Common myeloid progenitor, CD34-positive (primary cell): ENCODE results near the gene DOK4. TPM values are rescaled to one million over a fixed set of nuclear protein-coding genes. Genes with fewer than 3 reads are reported as not detected.

Experiments
- CTCF ChIA-PET: fragments of 350-600 bp; sonication (Branson Sonifier 250); formaldehyde crosslinking; loops from one replicate; lab custom pipeline; 2021; ENCODE audit warnings: antibody characterized with exemption; lab: Charles Lee
- POLR2A ChIA-PET: fragments of 350-600 bp; sonication (Branson Sonifier 250); formaldehyde crosslinking; loops from one replicate; lab custom pipeline; 2021; ENCODE audit warnings: antibody characterized with exemption; lab: Charles Lee
- DNase-seq, 3 donors: peaks; one replicate each; pipeline versions ENCODE4 v3.0.0 to v3.0.0-alpha.2; 2013
- H3K27ac ChIP-seq, 2 experiments: 1 replicate in 1 of 2; 2 replicates in 1 of 2; pipeline ENCODE4 v1.7.0; 2013; ENCODE audit warnings: inconsistent platforms in 2 of 2, low read length in 2 of 2, mild to moderate bottlenecking in 2 of 2, low read depth in 1 of 2, moderate library complexity in 1 of 2; ENCODE audit not compliant: severe bottlenecking in 2 of 2, insufficient read depth in 1 of 2, poor library complexity in 1 of 2
- H3K27me3 ChIP-seq, 5 experiments: replicated peaks in 2 of 5; 1 replicate in 3 of 5; 2 replicates in 2 of 5; pipeline versions ENCODE4 v1.6.1 to v1.7.0; 2013; ENCODE audit warnings: low read length in 4 of 5, mild to moderate bottlenecking in 2 of 5, moderate library complexity in 2 of 5, inconsistent platforms in 1 of 5; ENCODE audit not compliant: insufficient read depth in 5 of 5, control insufficient read depth in 4 of 5
- H3K36me3 ChIP-seq, 4 experiments: 1 replicate in 2 of 4; 2 replicates in 2 of 4; pipeline versions ENCODE4 v1.6.1 to v1.7.0; 2013; ENCODE audit warnings: low read length in 3 of 4, control low read depth in 1 of 4, mild to moderate bottlenecking in 1 of 4; ENCODE audit not compliant: control insufficient read depth in 4 of 4, insufficient read depth in 4 of 4
- H3K4me1 ChIP-seq, 4 experiments: 1 replicate in 3 of 4; 2 replicates in 1 of 4; pipeline versions ENCODE4 v1.6.1 to v1.7.1; 2013; ENCODE audit warnings: low read length in 3 of 4, mild to moderate bottlenecking in 3 of 4, control low read depth in 1 of 4, inconsistent platforms in 1 of 4, moderate library complexity in 1 of 4; ENCODE audit not compliant: control insufficient read depth in 4 of 4, insufficient read depth in 4 of 4; ENCODE audit errors: control extremely low read depth in 1 of 4
- H3K4me3 ChIP-seq, 7 experiments: 1 replicate in 4 of 7; 2 replicates in 3 of 7; pipeline versions ENCODE4 v1.5.1 to v1.7.0; 2013; ENCODE audit warnings: mild to moderate bottlenecking in 7 of 7, low read length in 6 of 7, moderate library complexity in 6 of 7, inconsistent platforms in 2 of 7, low read depth in 2 of 7, control low read depth in 1 of 7; ENCODE audit not compliant: insufficient read depth in 4 of 7, control insufficient read depth in 1 of 7; ENCODE audit errors: extremely low read depth in 1 of 7
- H3K9me3 ChIP-seq, 5 experiments: 1 replicate in 4 of 5; 2 replicates in 1 of 5; pipeline versions ENCODE4 v1.6.1 to v1.7.1; 2013; ENCODE audit warnings: low read length in 4 of 5, mild to moderate bottlenecking in 2 of 5, inconsistent platforms in 1 of 5, low read depth in 1 of 5, moderate library complexity in 1 of 5; ENCODE audit not compliant: control insufficient read depth in 4 of 5, insufficient read depth in 2 of 5; ENCODE audit errors: control extremely low read depth in 1 of 5
- WGBS: methylation state at CpG from one replicate; pipeline ENCODE4 v1.1.5; 2013; ENCODE audit not compliant: insufficient coverage; 5-methylcytosine and 5-hydroxymethylcytosine counted together
- polyA plus RNA-seq: library from polyadenylated mRNA; unstranded; fragments of 120-200 nt; gene quantifications from one replicate; pipeline ENCODE4 v1.2.1, GENCODE V29; 2013

DOK4 gene
- polyA plus RNA-seq: 14.7 TPM

DNA sequence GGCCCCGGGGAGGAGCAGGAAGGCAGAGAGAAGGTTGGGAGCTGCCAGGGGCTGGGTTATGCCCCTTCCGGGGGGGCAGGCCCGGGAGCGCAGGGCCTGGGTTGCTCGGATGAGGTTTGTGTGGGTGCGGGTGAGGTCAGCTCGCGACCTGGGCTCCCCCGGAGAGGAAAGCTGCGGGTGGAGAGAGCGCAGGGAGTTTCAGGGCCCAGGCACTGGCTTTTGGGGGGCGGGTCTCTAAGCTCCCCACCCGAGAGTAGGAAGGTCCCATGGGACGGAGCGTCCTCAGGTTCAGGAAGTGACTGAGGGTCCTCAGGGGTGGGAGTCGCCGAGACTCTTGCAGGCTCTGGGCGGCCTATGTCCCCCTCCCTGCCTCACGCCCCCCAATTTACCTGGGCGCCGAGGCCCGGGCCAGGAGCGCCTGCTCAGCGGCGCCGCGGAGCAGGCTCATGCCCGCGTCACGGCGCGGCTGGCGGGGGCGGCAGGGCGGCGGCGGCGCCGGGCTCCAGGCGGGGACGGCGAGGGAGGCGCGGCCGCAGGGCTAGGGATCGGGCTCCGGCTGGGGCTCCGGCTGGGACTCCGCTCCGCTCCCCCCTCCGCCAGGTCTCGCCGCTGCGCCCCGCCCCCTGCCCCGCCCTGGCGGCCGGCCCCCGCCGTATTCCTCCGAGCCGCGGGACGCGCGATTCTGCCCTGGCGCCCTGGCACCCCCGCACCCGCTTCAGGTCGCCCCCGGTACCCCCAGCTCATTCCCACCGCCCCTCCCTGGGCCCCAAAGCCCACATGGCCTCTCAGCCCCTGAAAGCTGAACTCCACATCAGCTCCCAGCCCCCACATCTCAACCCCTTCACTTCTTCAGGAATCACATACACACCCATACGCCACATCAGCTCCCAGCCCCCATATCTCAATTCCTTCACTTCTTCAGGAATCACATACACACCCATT, at the start of gene DOK4:
Gene DOK4 (minus strand): TSS at position 578 of the 942 bp plus-strand sequence. CDS start 6,986 bp downstream, outside the sequence.
- Histone ChIP-seq H3K36me3 (no peaks in the 10 kb centered on the region), H3K9me3 (peaks cover 0 to 5% (median 0%) of the 10 kb centered on the region in 5 experiments), H3K4me1 (peaks cover 0 to 20% (median 15%) of the 10 kb centered on the region in 4 experiments), H3K27me3 (no peaks in the 10 kb centered on the region), H3K4me3 (peak within 1 kb of the TSS; percentile 62 to 88 (median 78)), H3K27ac (no peak within 1 kb of the TSS)
- WGBS: 1% methylated on average over 38 of the region's 73 CpGs
- ChIA-PET POLR2A (interaction anchor here (0.6 to 2.0 kb wide), 6 partner anchors 23 to 56 kb away, joined by 3 to 7 read pairs (median 3); partner anchors contain the start of genes ADGRG5 and CCDC102A), CTCF (interaction anchor here (0.6 to 5.1 kb wide), 11 partner anchors 10 to 250 kb away, joined by 3 to 21 read pairs (median 4); partner anchors contain the start of genes ADGRG5 and POLR2C)
- DNase-seq: peak; percentile 38 to 79 (median 73)

DNA sequence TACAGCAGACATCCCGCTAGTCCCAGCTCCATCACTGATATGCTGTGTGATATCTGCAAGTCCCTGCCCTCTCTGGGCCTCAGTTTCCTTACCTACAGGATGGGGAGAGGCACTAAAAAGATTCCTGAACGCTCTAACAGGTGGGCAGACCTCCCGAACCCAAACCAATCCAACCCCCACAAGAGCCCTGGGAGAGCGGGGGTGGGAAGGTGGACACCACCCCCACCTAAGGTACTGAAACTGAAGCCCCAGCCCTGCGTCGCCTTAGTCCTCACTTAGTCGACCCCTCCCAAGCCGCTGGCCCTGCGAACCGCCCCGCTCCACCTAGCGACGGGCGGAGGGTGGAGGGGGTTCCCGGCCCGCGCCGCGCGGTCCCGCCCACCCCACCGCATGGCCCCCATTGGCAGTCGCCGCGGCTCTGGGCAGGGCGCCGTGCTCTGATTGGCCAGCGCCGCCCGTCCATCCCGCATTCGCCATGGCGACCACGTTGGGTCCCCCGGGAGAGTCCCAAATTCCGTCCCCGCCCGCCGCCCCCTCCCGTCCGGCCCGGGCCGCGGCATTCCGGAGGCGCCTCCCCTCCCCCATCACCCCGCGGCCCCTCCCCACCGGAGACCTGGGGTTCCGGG, 49.5 kb upstream of the DOK4 start:
- Histone ChIP-seq H3K9me3 (no peaks in the 10 kb centered on the region), H3K4me1 (peaks cover 8 to 92% (median 83%) of the 10 kb centered on the region in 4 experiments), H3K27me3 (no peaks in the 10 kb centered on the region), H3K36me3 (no peaks in the 10 kb centered on the region), H3K4me3 (peak overlapping the region; percentile 42 to 83 (median 73)), H3K27ac (peak overlapping the region; percentile 46 to 83)
- POLR2A ChIA-PET: no interaction called here
- CTCF ChIA-PET: interaction anchor here (1.4 to 11.7 kb wide), 3 partner anchors 10 to 95 kb away, joined by 3 to 109 read pairs (median 6); no protein-coding TSS in a partner anchor
- 0% methylated on average over 24 of the region's 50 CpGs for WGBS
- peak; percentile 92 to 96 (median 95) for DNase-seq

DNA sequence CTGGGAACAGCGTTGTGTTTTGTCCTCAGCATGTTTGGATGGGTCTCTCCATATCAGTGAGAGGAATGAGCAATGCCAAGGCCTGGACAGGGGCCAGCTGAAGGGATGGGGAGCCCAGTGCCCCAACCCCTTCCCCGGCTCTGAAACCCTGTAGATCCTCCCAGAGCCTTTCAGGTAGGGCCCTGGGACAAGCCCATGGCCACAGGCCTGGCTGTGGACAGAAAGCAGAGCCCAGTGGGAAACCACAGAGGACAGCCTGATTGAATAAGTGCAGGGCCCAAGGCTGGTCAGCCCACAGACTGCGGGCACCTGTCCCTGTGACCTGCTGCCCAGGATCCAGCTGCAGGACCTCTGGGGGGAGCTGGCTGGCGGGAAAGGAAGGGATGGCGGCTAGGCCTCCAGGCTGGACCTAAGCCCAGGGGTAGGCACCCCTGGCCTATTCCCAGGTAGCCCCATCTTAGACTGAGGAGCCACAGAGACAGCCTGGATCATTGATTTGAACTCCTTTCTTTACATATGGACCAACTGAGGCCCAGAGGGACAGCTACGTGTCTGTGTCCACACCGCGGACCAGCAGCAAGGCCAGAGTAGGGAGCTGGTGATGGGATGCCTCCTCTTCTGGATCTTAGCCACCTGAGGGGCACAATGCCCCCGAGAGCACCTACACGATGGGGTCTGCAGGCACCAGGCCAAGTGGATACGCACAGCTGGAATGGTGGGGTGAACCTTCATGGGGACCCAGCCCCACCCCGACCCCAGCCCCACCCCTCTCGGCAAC, 48.8 kb upstream of the DOK4 start:
- 68% methylated on average over 10 of the region's 13 CpGs for WGBS
- no peak for DNase-seq
- peak overlapping the region in 5 of 7 experiments; percentile 62 to 83 (median 78) for H3K4me3 ChIP-seq

DNA sequence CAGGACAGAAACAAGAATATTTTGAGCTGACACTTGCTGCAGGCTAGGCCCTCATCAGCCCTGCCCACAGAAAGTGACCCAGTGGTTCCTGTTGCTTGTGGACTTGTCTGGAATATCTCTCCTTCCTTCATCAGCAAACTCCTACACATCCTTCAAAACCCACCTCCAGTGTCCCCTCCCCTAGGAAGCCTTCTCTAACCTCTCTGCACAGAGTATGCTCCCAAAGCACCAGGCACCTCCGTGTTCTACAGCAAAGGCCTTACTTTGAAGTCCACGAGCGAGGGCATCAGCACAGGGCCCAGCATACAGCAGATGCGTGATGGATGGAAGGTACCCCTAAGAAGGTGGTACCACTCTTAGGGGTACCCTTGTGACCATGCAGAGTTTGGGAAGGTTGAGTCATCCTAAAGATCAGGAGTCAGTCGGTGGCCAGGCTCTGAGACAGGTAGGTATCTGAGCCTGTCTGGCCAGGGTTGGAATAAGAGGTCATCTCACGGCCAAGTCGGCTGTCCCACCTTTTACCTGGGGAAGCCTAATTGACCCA, 48.1 kb upstream of the DOK4 start:
- no peaks in the 10 kb centered on the region for H3K36me3 ChIP-seq
- H3K9me3 ChIP-seq: no peaks in the 10 kb centered on the region
- peak overlapping the region in 3 of 7 experiments; percentile 5 to 63 (median 15) for H3K4me3 ChIP-seq
- H3K4me1 ChIP-seq: peaks cover 8 to 93% (median 92%) of the 10 kb centered on the region in 4 experiments
- ChIA-PET CTCF (interaction anchor here (0.9 to 2.2 kb wide), 4 partner anchors 8 to 58 kb away, joined by 3 to 6 read pairs (median 4); partner anchors contain the start of gene ADGRG5), POLR2A (interaction anchor here (1.2 kb wide), 1 partner anchor 47 kb away, joined by 3 read pairs; no protein-coding TSS in a partner anchor)
- no peaks in the 10 kb centered on the region for H3K27me3 ChIP-seq
- peak overlapping the region in 1 of 2 experiments; percentile 52 for H3K27ac ChIP-seq
- no peak for DNase-seq
- WGBS: over 99% methylated on average over 7 of the region's 7 CpGs

More for the DNA sequence above, 48.8 kb upstream of the DOK4 start:
- CTCF ChIA-PET: interaction anchor here (1.8 to 2.2 kb wide), 2 partner anchors 11 to 57 kb away, joined by 3 to 6 read pairs; no protein-coding TSS in a partner anchor
- POLR2A ChIA-PET: no interaction called here
- Histone ChIP-seq H3K9me3 (no peaks in the 10 kb centered on the region), H3K36me3 (no peaks in the 10 kb centered on the region), H3K4me1 (peaks cover 8 to 92% (median 87%) of the 10 kb centered on the region in 4 experiments), H3K27me3 (no peaks in the 10 kb centered on the region), H3K27ac (peak overlapping the region in 1 of 2 experiments; percentile 83)

DNA sequence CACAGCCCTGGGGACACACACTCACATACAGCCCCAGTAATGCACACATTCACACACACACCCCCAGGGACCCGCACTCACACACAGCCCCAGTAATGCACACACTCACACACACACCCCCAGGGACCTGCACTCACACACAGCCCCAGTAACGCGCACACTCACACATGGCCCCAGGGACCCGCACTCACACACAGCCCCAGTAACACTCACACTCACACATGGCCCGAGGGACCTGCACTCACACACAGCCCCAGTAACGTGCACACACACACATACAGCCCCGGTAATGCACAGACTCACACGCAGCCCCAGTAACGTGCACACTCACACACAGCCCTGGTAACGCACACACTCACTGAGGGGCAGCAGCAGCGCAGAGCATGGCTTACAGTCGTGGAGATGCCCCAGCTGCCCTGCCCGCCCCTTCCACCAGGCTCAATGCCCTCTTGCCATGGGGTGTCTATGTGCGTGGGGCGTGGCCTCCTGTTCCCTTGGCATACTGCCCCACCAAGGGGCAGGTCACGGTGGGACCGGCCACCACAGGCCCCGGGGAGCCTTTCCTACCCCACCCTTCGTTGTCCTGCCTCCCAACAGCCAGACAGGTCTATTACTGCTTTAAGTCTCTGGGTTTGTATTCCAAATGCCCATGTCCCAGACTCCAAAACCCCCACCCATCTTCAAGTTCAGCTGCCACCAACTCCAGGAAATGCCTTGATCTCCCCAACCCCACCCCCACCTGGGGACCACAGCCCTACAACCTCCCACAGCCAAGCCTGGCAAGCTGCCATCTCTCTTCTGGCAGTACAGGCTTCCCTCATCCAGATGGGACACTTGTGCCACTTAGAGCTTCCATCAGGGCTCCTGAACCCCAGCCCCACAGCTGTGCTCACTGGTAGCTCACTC, 47.4 kb upstream of the DOK4 start:
- H3K36me3 ChIP-seq: no peaks in the 10 kb centered on the region
- H3K4me1 ChIP-seq: peaks cover 8 to 91% (median 89%) of the 10 kb centered on the region in 4 experiments
- 21% methylated on average over 14 of the region's 19 CpGs for WGBS
- H3K27me3 ChIP-seq: no peaks in the 10 kb centered on the region
- ChIA-PET CTCF (interaction anchor here (0.9 to 2.2 kb wide), 5 partner anchors 9 to 59 kb away, joined by 3 to 6 read pairs (median 5); partner anchors contain the start of gene ADGRG5), POLR2A (interaction anchor here (1.2 kb wide), 1 partner anchor 47 kb away, joined by 3 read pairs; no protein-coding TSS in a partner anchor)
- peak overlapping the region in 4 of 7 experiments; percentile 4 to 63 (median 10) for H3K4me3 ChIP-seq
- no peaks in the 10 kb centered on the region for H3K9me3 ChIP-seq
- peak in 2 of 3 donors; percentile 61 to 66 for DNase-seq
- peak overlapping the region in 1 of 2 experiments; percentile 52 for H3K27ac ChIP-seq
